OCI-LY7 (cell line): ENCODE measurements around the gene SFSWAP. TPM values are rescaled to one million over a fixed set of nuclear protein-coding genes. Genes with fewer than 3 reads are reported as not detected.

ENCODE experiments used
- BruUV-seq: library from RNA; stranded (reverse); fragments of 400-500 nt; replicated peaks from 2 replicates; lab custom pipeline; 2021; lab: Mats Ljungman, UMichigan
- CTCF ChIA-PET: fragments of 300-600 bp; sonication (Branson Sonifier 250); formaldehyde crosslinking; loops from one replicate; lab custom pipeline; 2022; ENCODE audit warnings: antibody characterized with exemption; ENCODE audit not compliant: unreplicated experiment; lab: Charles Lee
- POLR2A ChIA-PET: fragments of 300-600 bp; sonication (Branson Sonifier 250); formaldehyde crosslinking; loops from one replicate; lab custom pipeline; 2022; ENCODE audit warnings: antibody characterized with exemption; lab: Charles Lee
- DNase-seq: peaks from one replicate; pipeline ENCODE4 v3.0.0-alpha.2; 2015; ENCODE audit warnings: low spot score
- H2AFZ ChIP-seq: fragments of 200-600 bp; sonication (generic), shearing (Covaris generic); 2 replicates; pipeline ENCODE4 v1.6.1; 2014; ENCODE audit warnings: mild to moderate bottlenecking, antibody characterized with exemption, low read length, moderate library complexity
- H3K27ac ChIP-seq: fragments of 200-600 bp; sonication (generic); 2 replicates; pipeline ENCODE4 v1.5.1; 2014; ENCODE audit warnings: mixed run types, low read depth, mild to moderate bottlenecking, moderate library complexity, low read length, inconsistent platforms; ENCODE audit not compliant: poor library complexity, severe bottlenecking
- H3K36me3 ChIP-seq: fragments of 200-600 bp; sonication (generic); 2 replicates; pipeline ENCODE4 v1.6.1; 2014; ENCODE audit warnings: mild to moderate bottlenecking, antibody characterized with exemption, low read length, moderate library complexity, mixed read lengths; ENCODE audit not compliant: insufficient read depth
- H3K4me1 ChIP-seq: fragments of 200-600 bp; sonication (generic); 2 replicates; pipeline ENCODE4 v1.5.1; 2014; ENCODE audit warnings: mild to moderate bottlenecking, low read length; ENCODE audit not compliant: insufficient read depth, poor library complexity, severe bottlenecking
- H3K4me2 ChIP-seq: fragments of 200-600 bp; sonication (generic); 2 replicates; pipeline ENCODE4 v1.6.1; 2014; ENCODE audit warnings: mild to moderate bottlenecking, low read length
- H3K4me3 ChIP-seq: fragments of 200-600 bp; sonication (generic); 2 replicates; pipeline ENCODE4 v1.5.1; 2014; ENCODE audit warnings: mild to moderate bottlenecking, low read depth, low read length; ENCODE audit not compliant: poor library complexity, severe bottlenecking
- H3K79me2 ChIP-seq: fragments of 200-600 bp; sonication (generic); 2 replicates; pipeline ENCODE4 v1.6.1; 2016; ENCODE audit warnings: low read depth, mild to moderate bottlenecking, low read length, moderate library complexity, mixed read lengths; ENCODE audit not compliant: insufficient read depth
- H3K9me2 ChIP-seq: fragments of 200-600 bp; sonication (generic); 2 replicates; pipeline ENCODE4 v1.6.1; 2016; ENCODE audit warnings: mild to moderate bottlenecking, low read length, mixed read lengths; ENCODE audit not compliant: insufficient read depth
- H3K9me3 ChIP-seq: fragments of 200-600 bp; sonication (generic); 2 replicates; pipeline ENCODE4 v1.6.1; 2014; ENCODE audit warnings: mild to moderate bottlenecking, mixed run types, low read length, mixed read lengths
- H4K20me1 ChIP-seq: fragments of 200-600 bp; sonication (generic); 2 replicates; pipeline ENCODE4 v1.6.1; 2014; ENCODE audit warnings: mild to moderate bottlenecking, antibody characterized with exemption, low read length, moderate library complexity, mixed read lengths; ENCODE audit not compliant: insufficient read depth
- EZH2phosphoT487 ChIP-seq: fragments of 200-600 bp; sonication (generic); IDR thresholded peaks from 2 replicates; pipeline ENCODE4 v1.6.1; 2018; ENCODE audit warnings: low read depth, borderline replicate concordance, mild to moderate bottlenecking, mixed run types, antibody characterized with exemption, low read length, moderate library complexity, mixed read lengths
- intact Hi-C: fragments of 100-400 bp; cut with micrococcal nuclease; formaldehyde crosslinking; loops from one replicate; pipeline ENCODE4 v1.10.0; 2022; ENCODE audit not compliant: unreplicated experiment
- total RNA-seq, 2 experiments: library from RNA; depleted of rRNA in 1 of 2; stranded (reverse); fragments of >200 nt in 1 of 2; shearing (Covaris generic) in 1 of 2; gene quantifications; 2 replicates each; pipeline ENCODE4 v1.2.3, GENCODE V29; 2014 to 2022
- TF ChIP-seq, protein P1 (sequence below): fragments of 200-600 bp; sonication (generic); conservative IDR thresholded peaks from 2 replicates; pipeline ENCODE4 v1.5.1; 2014; ENCODE audit warnings: mild to moderate bottlenecking, antibody characterized with exemption, low read length, moderate library complexity, mixed read lengths

Gene SFSWAP
- total RNA-seq, 2 experiments from 2014 or later, result 54.0 to 87.1 TPM

DNA sequence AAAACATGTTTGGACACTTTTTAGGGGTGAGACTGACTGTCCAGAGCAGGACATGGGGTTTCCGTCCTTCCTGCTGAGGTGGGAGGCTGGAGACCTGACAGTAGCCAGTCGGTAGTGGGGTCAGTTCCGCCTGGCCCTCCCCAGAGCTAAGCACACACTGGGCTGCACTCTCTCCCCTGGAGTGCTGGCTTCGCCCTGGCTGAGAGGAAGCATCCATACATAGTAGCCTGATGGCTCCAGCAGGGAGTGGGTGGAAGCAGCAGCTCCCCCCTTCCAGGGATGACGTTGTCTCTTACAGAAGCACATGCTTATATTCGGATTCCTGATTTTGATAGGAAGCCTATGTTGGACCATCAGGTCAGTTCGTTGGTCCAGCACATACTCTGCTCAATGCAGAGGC is 40.4 kb downstream of the SFSWAP start:
- Histone ChIP-seq H4K20me1 (no peaks in the 10 kb centered on the region), H3K9me3 (no peaks in the 10 kb centered on the region), H3K4me3 (no peak overlapping the region), H2AFZ (no peak overlapping the region), H3K79me2 (no peaks in the 10 kb centered on the region), H3K4me1 (no peaks in the 10 kb centered on the region), H3K27ac (no peak overlapping the region), H3K36me3 (peaks cover 97% of the 10 kb centered on the region), H3K9me2 (no peaks in the 10 kb centered on the region), H3K4me2 (no peak overlapping the region)
- no peak for DNase-seq
- BruUV-seq, result no TSS peak
- no peak for TF ChIP-seq EZH2phosphoT487
- intact Hi-C loops, result no loop called here
- CTCF ChIA-PET, result no interaction called here
- POLR2A ChIA-PET, result interaction anchor here (1.3 kb wide), 1 partner anchor 15 kb away, joined by 3 read pairs; no protein-coding TSS in a partner anchor

DNA sequence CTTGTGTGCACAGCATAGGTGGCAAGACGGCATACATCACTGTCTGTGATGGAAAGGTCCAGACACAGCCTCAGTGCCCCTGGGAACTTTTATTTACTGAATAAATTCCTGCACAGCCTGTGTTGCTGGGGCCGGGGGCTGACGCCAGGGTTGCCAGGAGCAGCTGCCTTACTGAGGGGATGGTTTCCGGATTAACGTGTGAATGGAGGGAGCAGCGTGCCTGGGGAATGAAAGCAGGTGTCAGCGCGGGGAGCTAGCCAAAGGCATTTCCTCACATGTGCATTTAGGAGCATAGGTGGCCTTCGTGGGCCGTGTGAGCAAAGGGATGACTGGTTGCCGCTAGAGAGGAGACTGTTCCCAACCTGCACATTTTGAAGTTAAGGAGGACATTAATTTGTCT is 41.6 kb downstream of the SFSWAP start:
- Histone ChIP-seq H3K4me3 (no peak overlapping the region), H3K4me1 (no peaks in the 10 kb centered on the region), H3K9me3 (no peaks in the 10 kb centered on the region), H3K9me2 (no peaks in the 10 kb centered on the region), H2AFZ (no peak overlapping the region), H3K27ac (no peak overlapping the region), H3K79me2 (no peaks in the 10 kb centered on the region), H3K4me2 (no peak overlapping the region), H4K20me1 (no peaks in the 10 kb centered on the region), H3K36me3 (peaks cover 100% of the 10 kb centered on the region)
- no TSS peak for BruUV-seq
- intact Hi-C loops, result no loop called here
- CTCF ChIA-PET, result no interaction called here
- TF ChIP-seq EZH2phosphoT487, result no peak
- TF ChIP-seq, protein P1, sequence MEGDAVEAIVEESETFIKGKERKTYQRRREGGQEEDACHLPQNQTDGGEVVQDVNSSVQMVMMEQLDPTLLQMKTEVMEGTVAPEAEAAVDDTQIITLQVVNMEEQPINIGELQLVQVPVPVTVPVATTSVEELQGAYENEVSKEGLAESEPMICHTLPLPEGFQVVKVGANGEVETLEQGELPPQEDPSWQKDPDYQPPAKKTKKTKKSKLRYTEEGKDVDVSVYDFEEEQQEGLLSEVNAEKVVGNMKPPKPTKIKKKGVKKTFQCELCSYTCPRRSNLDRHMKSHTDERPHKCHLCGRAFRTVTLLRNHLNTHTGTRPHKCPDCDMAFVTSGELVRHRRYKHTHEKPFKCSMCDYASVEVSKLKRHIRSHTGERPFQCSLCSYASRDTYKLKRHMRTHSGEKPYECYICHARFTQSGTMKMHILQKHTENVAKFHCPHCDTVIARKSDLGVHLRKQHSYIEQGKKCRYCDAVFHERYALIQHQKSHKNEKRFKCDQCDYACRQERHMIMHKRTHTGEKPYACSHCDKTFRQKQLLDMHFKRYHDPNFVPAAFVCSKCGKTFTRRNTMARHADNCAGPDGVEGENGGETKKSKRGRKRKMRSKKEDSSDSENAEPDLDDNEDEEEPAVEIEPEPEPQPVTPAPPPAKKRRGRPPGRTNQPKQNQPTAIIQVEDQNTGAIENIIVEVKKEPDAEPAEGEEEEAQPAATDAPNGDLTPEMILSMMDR, result no peak
- DNase-seq, result no peak
- POLR2A ChIA-PET, result interaction anchor here (0.7 to 1.3 kb wide), 2 partner anchors 14 to 31 kb away, joined by 3 to 4 read pairs; no protein-coding TSS in a partner anchor

DNA sequence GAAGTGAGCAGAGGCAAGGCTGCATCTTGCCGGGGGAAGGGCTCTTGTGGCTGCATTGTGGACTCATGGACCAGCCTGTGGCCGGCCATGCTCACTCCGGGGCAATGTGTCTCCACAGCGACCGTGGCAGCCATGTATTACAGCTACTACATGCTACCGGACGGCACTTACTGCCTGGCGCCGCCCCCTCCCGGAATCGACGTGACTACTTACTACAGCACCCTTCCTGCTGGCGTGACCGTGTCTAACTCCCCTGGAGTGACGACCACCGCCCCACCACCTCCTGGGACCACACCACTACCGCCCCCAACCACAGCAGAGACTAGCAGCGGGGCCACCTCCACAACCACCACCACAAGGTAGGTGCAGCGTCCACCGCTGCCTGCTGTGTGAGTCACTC is 42.1 kb downstream of the SFSWAP start:
- H3K36me3 ChIP-seq, result peaks cover 100% of the 10 kb centered on the region
- H3K9me2 ChIP-seq, result no peaks in the 10 kb centered on the region
- no peak for DNase-seq
- CTCF ChIA-PET, result no interaction called here
- intact Hi-C loops, result no loop called here
- no peak for TF ChIP-seq EZH2phosphoT487
- TF ChIP-seq, protein P1, result no peak
- BruUV-seq, result no TSS peak
- H3K4me1 ChIP-seq, result no peaks in the 10 kb centered on the region
- POLR2A ChIA-PET, result interaction anchor here (0.7 kb wide), 1 partner anchor 31 kb away, joined by 4 read pairs; no protein-coding TSS in a partner anchor
- H3K27ac ChIP-seq, result no peak overlapping the region
- no peak overlapping the region for H2AFZ ChIP-seq
- no peaks in the 10 kb centered on the region for H3K79me2 ChIP-seq
- no peak overlapping the region for H3K4me2 ChIP-seq
- no peaks in the 10 kb centered on the region for H4K20me1 ChIP-seq
- H3K9me3 ChIP-seq, result no peaks in the 10 kb centered on the region
- no peak overlapping the region for H3K4me3 ChIP-seq
